Heart right ventricle (tissue), 16 donors: ENCODE data around the gene LRRC74A. TPM values are rescaled to one million over a fixed set of nuclear protein-coding genes. Genes with fewer than 3 reads are reported as not detected.

Experiments
- ATAC-seq, 8 donors: fragments of 200-7000 bp; cut with Tn5 transposase; one replicate each; pipeline ENCODE4 v1.9.1; 2020; ENCODE audit warnings: mild to moderate bottlenecking in 8 of 8, moderate library complexity in 8 of 8, moderate number of reproducible peaks in 1 of 8
- DNase-seq, 2 donors: peaks; one replicate each; pipeline ENCODE4 v3.0.0-alpha.2; 2020
- H3K27ac ChIP-seq, 10 donors: fragments of 200-600 bp; sonication (generic) in 2 of 10; one replicate each; pipeline versions ENCODE4 v1.5.0 to v1.8.0; 2020 to 2022; ENCODE audit warnings: mild to moderate bottlenecking in 3 of 10
- H3K27me3 ChIP-seq, 7 donors: fragments of 200-600 bp; one replicate each; pipeline ENCODE4 v1.8.0; 2021 to 2022; ENCODE audit warnings: mild to moderate bottlenecking in 2 of 7
- H3K36me3 ChIP-seq, 9 donors: fragments of 200-600 bp; sonication (generic) in 1 of 9; one replicate each; pipeline versions ENCODE4 v1.5.0 to v1.8.0; 2020 to 2022; ENCODE audit warnings: mild to moderate bottlenecking in 2 of 9
- H3K4me1 ChIP-seq, 9 donors: fragments of 200-600 bp; sonication (generic) in 1 of 9; one replicate each; pipeline versions ENCODE4 v1.5.0 to v1.8.0; 2020 to 2022; ENCODE audit warnings: mild to moderate bottlenecking in 4 of 9
- H3K4me3 ChIP-seq, 10 donors: fragments of 200-600 bp; sonication (generic) in 2 of 10; one replicate each; pipeline versions ENCODE4 v1.5.0 to v1.8.0; 2020 to 2022; ENCODE audit warnings: mild to moderate bottlenecking in 7 of 10, moderate library complexity in 2 of 10
- H3K9me3 ChIP-seq, 11 donors: fragments of 200-600 bp in 10 of 11; sonication (generic) in 2 of 11; one replicate each; pipeline versions ENCODE4 v1.5.0 to v1.8.0; 2013 to 2022; ENCODE audit warnings: mild to moderate bottlenecking in 2 of 11, control low read depth in 1 of 11, moderate library complexity in 1 of 11
- WGBS, 2 donors: extraction: QIAGEN DNeasy Blood & Tissue Kit; methylation state at CpG; one replicate each; pipeline ENCODE4 v1.1.7; 2013; ENCODE audit warnings: inconsistent platforms in 1 of 2; 5-methylcytosine and 5-hydroxymethylcytosine counted together
- intact Hi-C, 10 donors: fragments of 100-400 bp; cut with DNase I; formaldehyde crosslinking; loops; one replicate each; pipeline versions ENCODE4 v1.11.1 to v1.14.2; 2022
- polyA plus RNA-seq, 2 donors: library from polyadenylated mRNA; stranded (reverse); fragments of 200-250 nt; gene quantifications; one replicate each; pipeline ENCODE4 v1.2.3, GENCODE V29; 2013
- total RNA-seq, 10 donors: library from RNA; stranded (reverse); fragmentation: NEBNext Ultra II Directional in 3 of 10; extraction: Animal tissue kit (Norgen Biotek cat#: 25700) in 3 of 10; gene quantifications; one replicate each; pipeline versions ENCODE4 v1.2.1 to v1.2.4, GENCODE V29; 2021 to 2023
- TF ChIP-seq, protein P1 (sequence below), 9 donors: fragments of 200-600 bp; sonication (generic) in 2 of 9; IDR thresholded peaks; one replicate each; pipeline versions ENCODE4 v1.5.0 to v1.8.0; 2021 to 2022; ENCODE audit warnings: antibody characterized with exemption in 9 of 9, mild to moderate bottlenecking in 5 of 9, moderate library complexity in 1 of 9
- donor health status: Arrhythmogenic right ventricular cardiomyopathy.
- donor health status: ischemic (EF 13 %, LVEDD 7.1; RV severe dilation, severe dysfunction).
- donor health status: healthy with polysubstance abuse.
- donor health status: DM: no; HTN: yes; CAD: no.
- donor health status: DM: no; HTN: no; CAD: no.
- donor health status: ischemic (EF 25% LVEDD 6.9; RV normal size, moderate dysfunction).
- donor health status: ischemic (EF 25% LVEDD 5.7; RV mildly dilated, moderate dysfunction).
- donor health status: healthy.
- donor health status: DM: yes; HTN: yes; CAD: no.
- donor health status: Ischemic cardiomyopathy.
- donor health status: ischemic (EF 35%, LVEDD 5.7; RV mildly dilated, moderate dysfunction).
- donor health status: nonischemic (EF 11% LVEDD 7.7; RV severe dilation, severe dysfunction).
- donor health status: DM: yes; HTN: yes; CAD: no.
- donor health status: PGD.
- donor health status: ischemic (EF 29% LVEDD 5.4; RV normal size, mild dysfunction).
- donor health status: nonischemic (EF 23%, LVEDD 6.1; RV moderate dilation, normal function).

Gene LRRC74A
- total and polyA plus RNA-seq, 12 donors = not detected

DNA sequence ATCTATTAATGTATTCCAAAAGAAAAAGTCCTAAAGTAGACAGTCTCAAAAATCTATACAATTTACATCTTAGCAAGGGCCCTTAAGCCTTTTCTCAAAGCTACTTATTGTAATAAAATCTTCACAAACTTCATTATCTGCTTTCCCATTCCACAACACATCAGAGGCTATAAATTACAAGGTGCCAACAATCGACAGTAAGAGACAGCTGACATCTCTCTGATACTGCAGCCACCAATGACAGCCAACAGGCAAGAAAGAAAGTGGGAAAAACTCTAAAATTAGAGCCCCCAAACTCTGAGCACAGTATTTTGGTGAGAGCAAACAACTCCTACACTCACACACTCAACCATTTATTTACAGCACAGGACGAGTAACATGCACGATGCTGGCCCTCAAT, 15.7 kb upstream of the LRRC74A start:
- H3K27ac ChIP-seq = peak overlapping the region in 7 of 10 donors; percentile 90 to 97 (median 95)
- TF ChIP-seq, protein P1, sequence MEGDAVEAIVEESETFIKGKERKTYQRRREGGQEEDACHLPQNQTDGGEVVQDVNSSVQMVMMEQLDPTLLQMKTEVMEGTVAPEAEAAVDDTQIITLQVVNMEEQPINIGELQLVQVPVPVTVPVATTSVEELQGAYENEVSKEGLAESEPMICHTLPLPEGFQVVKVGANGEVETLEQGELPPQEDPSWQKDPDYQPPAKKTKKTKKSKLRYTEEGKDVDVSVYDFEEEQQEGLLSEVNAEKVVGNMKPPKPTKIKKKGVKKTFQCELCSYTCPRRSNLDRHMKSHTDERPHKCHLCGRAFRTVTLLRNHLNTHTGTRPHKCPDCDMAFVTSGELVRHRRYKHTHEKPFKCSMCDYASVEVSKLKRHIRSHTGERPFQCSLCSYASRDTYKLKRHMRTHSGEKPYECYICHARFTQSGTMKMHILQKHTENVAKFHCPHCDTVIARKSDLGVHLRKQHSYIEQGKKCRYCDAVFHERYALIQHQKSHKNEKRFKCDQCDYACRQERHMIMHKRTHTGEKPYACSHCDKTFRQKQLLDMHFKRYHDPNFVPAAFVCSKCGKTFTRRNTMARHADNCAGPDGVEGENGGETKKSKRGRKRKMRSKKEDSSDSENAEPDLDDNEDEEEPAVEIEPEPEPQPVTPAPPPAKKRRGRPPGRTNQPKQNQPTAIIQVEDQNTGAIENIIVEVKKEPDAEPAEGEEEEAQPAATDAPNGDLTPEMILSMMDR (IDR thresholded peaks at IDR 0.05) = no peak
- intact Hi-C loops = loop anchor here in 1 of 10 donors (2.0 to 5.0 kb wide), 2 partner anchors 52 to 100 kb away; no protein-coding TSS in a partner anchor

DNA sequence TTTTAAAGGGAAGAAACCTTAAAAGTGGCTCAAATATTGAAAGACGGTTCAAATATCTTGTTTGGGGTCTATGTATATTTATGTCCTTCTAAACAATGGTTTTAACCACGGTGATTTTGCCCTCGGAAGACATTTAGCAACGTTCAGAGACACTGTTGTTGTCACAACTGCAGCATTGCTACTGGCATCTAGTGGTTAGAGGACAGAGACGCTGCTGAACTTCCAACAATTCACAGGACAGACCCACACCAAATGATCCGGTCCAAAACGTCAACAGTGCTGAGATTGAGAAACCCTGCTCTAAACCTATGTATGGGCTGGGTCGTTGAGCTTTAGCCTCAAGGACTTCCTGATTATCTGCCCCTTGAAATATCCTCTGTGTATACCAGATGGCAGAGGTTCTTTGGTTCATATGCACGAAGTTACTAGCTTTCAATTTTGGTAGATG, 15.2 kb upstream of the LRRC74A start:
- 2 to 4% methylated on average over 9 of the region's 9 CpGs for WGBS, 2 donors
- Histone ChIP-seq H3K27me3 (no peaks in the 10 kb centered on the region), H3K27ac (peak overlapping the region in 9 of 10 donors; percentile 82 to 97 (median 93)), H3K36me3 (peaks cover 0 to 38% (median 30%) of the 10 kb centered on the region in 9 donors), H3K4me3 (peak overlapping the region in 9 of 10 donors; percentile 11 to 98 (median 90)), H3K9me3 (no peaks in the 10 kb centered on the region), H3K4me1 (peaks cover 0 to 34% (median 28%) of the 10 kb centered on the region in 9 donors)
- no peak for DNase-seq
- ATAC-seq = peak in 6 of 8 donors; percentile 18 to 53 (median 38)
- TF ChIP-seq, protein P1 (IDR thresholded peaks at IDR 0.05) = peak in 8 of 9 donors; percentile 16 to 63 (median 44)
- intact Hi-C loops = loop anchor here in 1 of 10 donors (2.0 to 5.0 kb wide), 2 partner anchors 51 to 100 kb away; no protein-coding TSS in a partner anchor

More for the DNA sequence above, 15.7 kb upstream of the LRRC74A start:
- peaks cover 0 to 42% (median 34%) of the 10 kb centered on the region in 9 donors for H3K36me3 ChIP-seq
- H3K4me1 ChIP-seq = peaks cover 0 to 34% (median 28%) of the 10 kb centered on the region in 9 donors
- H3K4me3 ChIP-seq = peak overlapping the region in 8 of 10 donors; percentile 82 to 98 (median 90)
- H3K27me3 ChIP-seq = no peaks in the 10 kb centered on the region
- DNase-seq = no peak
- no peak for ATAC-seq
- no peaks in the 10 kb centered on the region for H3K9me3 ChIP-seq
- WGBS, 2 donors = 10 to 12% methylated on average over 3 of the region's 3 CpGs

DNA sequence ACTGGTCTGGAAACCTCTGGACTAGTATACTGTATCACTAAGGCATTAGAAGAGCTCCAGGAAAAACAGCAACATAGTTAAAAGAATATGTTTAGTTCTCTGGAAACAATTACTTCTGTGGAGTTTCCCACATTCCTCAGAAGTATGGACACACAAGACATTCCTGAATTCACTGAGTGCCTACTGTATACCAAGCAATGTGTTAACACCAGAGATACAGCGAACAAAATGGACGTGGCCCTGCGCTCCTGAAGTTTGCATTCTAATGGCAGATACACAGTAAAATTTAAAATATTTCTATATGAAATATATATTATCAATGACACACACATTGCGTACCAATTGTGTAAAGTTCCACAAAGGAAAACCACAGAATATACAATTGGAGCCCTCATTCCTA, 14.6 kb upstream of the LRRC74A start:
- Histone ChIP-seq H3K27me3 (no peaks in the 10 kb centered on the region), H3K9me3 (no peaks in the 10 kb centered on the region), H3K27ac (peak overlapping the region in 9 of 10 donors; percentile 82 to 97 (median 93)), H3K4me3 (peak overlapping the region; percentile 82 to 98 (median 90)), H3K36me3 (peaks cover 0 to 32% (median 25%) of the 10 kb centered on the region in 9 donors), H3K4me1 (peaks cover 0 to 34% (median 28%) of the 10 kb centered on the region in 9 donors)
- DNase-seq = no peak
- TF ChIP-seq, protein P1 (IDR thresholded peaks at IDR 0.05) = no peak
- peak in 1 of 8 donors; percentile 8 for ATAC-seq
- WGBS, 2 donors = 54 to 69% methylated on average over 4 of the region's 4 CpGs
- intact Hi-C loops = loop anchor here in 1 of 10 donors (2.0 to 5.0 kb wide), 2 partner anchors 51 to 101 kb away; no protein-coding TSS in a partner anchor

DNA sequence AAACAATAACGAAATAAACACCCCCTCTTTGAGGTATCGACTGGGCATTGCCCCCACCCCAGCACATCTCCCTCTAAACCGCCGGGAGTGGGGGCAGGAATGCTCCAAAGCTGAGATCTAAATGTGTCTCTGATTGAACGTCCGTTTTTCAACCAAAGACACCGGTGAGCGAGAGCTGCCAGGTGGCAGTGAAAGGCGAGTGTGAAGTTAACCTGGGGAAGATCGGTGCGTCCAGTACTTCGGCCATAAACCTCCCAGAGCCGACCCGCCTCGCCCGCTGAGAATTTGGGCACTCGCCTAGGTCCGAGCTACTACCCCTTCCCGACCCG, 14.2 kb upstream of the LRRC74A start:
- Histone ChIP-seq H3K36me3 (peaks cover 0 to 27% (median 21%) of the 10 kb centered on the region in 9 donors), H3K27ac (peak overlapping the region; percentile 71 to 97 (median 92)), H3K4me1 (peaks cover 0 to 34% (median 27%) of the 10 kb centered on the region in 9 donors), H3K4me3 (peak overlapping the region; percentile 82 to 98 (median 90)), H3K27me3 (no peaks in the 10 kb centered on the region), H3K9me3 (no peaks in the 10 kb centered on the region)
- DNase-seq (no peak), ATAC-seq (peak in 5 of 8 donors; percentile 1 to 29 (median 2))
- intact Hi-C loops = loop anchor here in 1 of 10 donors (5.0 kb wide), 1 partner anchor 50 kb away; no protein-coding TSS in a partner anchor
- 0 to 1% methylated on average over 20 of the region's 20 CpGs for WGBS, 2 donors
- TF ChIP-seq, protein P1 (IDR thresholded peaks at IDR 0.05) = no peak
